Right lobe of liver (tissue), 6 donors: Measurements from ENCODE around the gene BIVM. TPM values are rescaled to one million over a fixed set of nuclear protein-coding genes. Genes with fewer than 3 reads are reported as not detected.
"Not testable (repeated sequence)": the region's sequence is repeated elsewhere in the genome, so short reads cannot be mapped to it uniquely, and the experiment has no call there.

ENCODE experiments used
- ATAC-seq, 4 donors: fragments of 200-7000 bp; cut with Tn5 transposase; one replicate each; pipeline ENCODE4 v1.9.1; 2020; ENCODE audit warnings: mild to moderate bottlenecking in 4 of 4, moderate library complexity in 4 of 4
- DNase-seq, 3 donors: peaks; one replicate each; pipeline ENCODE4 v3.0.0-alpha.2; 2020
- H3K27ac ChIP-seq, 3 donors: fragments of 200-600 bp; one replicate each; pipeline ENCODE4 v1.8.0; 2022
- H3K27me3 ChIP-seq, 2 donors: fragments of 200-600 bp; one replicate each; pipeline ENCODE4 v1.8.0; 2022
- H3K36me3 ChIP-seq, 4 donors: fragments of 200-600 bp; sonication (generic) in 1 of 4; one replicate each; pipeline versions ENCODE4 v1.5.1 to v1.8.0; 2017 to 2022; ENCODE audit warnings: control low read depth in 1 of 4
- H3K4me1 ChIP-seq, 4 donors: fragments of 200-600 bp; sonication (generic) in 1 of 4; one replicate each; pipeline versions ENCODE4 v1.5.1 to v1.8.0; 2017 to 2022; ENCODE audit warnings: control low read depth in 1 of 4
- H3K4me3 ChIP-seq, 3 donors: fragments of 200-600 bp; one replicate each; pipeline ENCODE4 v1.8.0; 2022
- H3K9me3 ChIP-seq, 4 donors: fragments of 200-600 bp; sonication (generic) in 1 of 4; one replicate each; pipeline versions ENCODE4 v1.5.1 to v1.8.0; 2017 to 2022; ENCODE audit warnings: control low read depth in 1 of 4
- CTCF ChIP-seq, 4 donors: fragments of 200-600 bp in 3 of 4; fragments of 450-650 bp in 1 of 4; IDR thresholded peaks; one replicate each; pipeline versions ENCODE4 v1.5.1 to v1.8.0; 2016 to 2022; ENCODE audit warnings: antibody characterized with exemption in 4 of 4, mild to moderate bottlenecking in 2 of 4
- POLR2A ChIP-seq: fragments of 450-650 bp; IDR thresholded peaks from one replicate; pipeline ENCODE4 v1.6.1; 2017; ENCODE audit warnings: antibody characterized with exemption, mild to moderate bottlenecking
- WGBS: methylation state at CpG from one replicate; pipeline ENCODE4 v1.1.6; 2018; ENCODE audit warnings: low coverage, low lambda C conversion rate; ENCODE audit not compliant: insufficient coverage; ENCODE audit errors: missing lambda C conversion rate; 5-methylcytosine and 5-hydroxymethylcytosine counted together
- intact Hi-C, 2 donors: fragments of 100-400 bp; cut with DNase I; formaldehyde crosslinking; loops; one replicate each; pipeline versions ENCODE4 v1.11.2 to v1.14.1; 2022
- total RNA-seq, 6 experiments: library from RNA; depleted of rRNA in 2 of 6; stranded (reverse); fragments of >200 nt in 2 of 6; fragmentation: NEBNext Ultra II Directional in 3 of 6; extraction: Animal tissue kit (Norgen Biotek cat#: 25700) in 3 of 6; gene quantifications; one replicate each; pipeline versions ENCODE4 v1.1.0 to v1.2.4, GENCODE V29; 2016 to 2023
- donor health status: DM: no; HTN: yes; CAD: no.
- donor health status: DM: no; HTN: no; CAD: no.
- donor health status: DM: no; HTN: no; CAD: no.
- donor health status: DM: no; HTN: yes; CAD: no.
- donor health status: DM: no; HTN: yes; CAD: no.

BIVM gene
- total RNA-seq, 6 experiments from 2014 or later = 12.0 to 19.4 (median 16.8) TPM

GRCh38 chr13:102774591-102775520, 24.1 kb upstream of the BIVM start:
- Histone ChIP-seq H3K4me3 (no peak overlapping the region), H3K4me1 (peaks cover 0 to 20% (median 6%) of the 10 kb centered on the region in 4 donors), H3K9me3 (no peaks in the 10 kb centered on the region), H3K27me3 (no peaks in the 10 kb centered on the region), H3K36me3 (no peaks in the 10 kb centered on the region), H3K27ac (no peak overlapping the region)
- DNase-seq = no peak
- intact Hi-C loops = no loop called here
- TF ChIP-seq POLR2A = no peak
- TF ChIP-seq CTCF (IDR thresholded peaks at IDR 0.05) = no peak
- WGBS = 87% methylated on average over 14 of the region's 14 CpGs
- ATAC-seq = no peak

- no peak overlapping the region for H3K27ac ChIP-seq
- WGBS = 63% methylated on average over 2 of the region's 2 CpGs
- no peaks in the 10 kb centered on the region for H3K27me3 ChIP-seq
- no peak for TF ChIP-seq POLR2A
- no peak overlapping the region for H3K4me3 ChIP-seq
- no peaks in the 10 kb centered on the region for H3K36me3 ChIP-seq
- no peaks in the 10 kb centered on the region for H3K9me3 ChIP-seq
- peaks cover 0 to 13% (median 3%) of the 10 kb centered on the region in 4 donors for H3K4me1 ChIP-seq
- ATAC-seq (no peak), DNase-seq (no peak)
- intact Hi-C loops = no loop called here
Measured at GRCh38 chr13:102776271-102776670, 22.6 kb upstream of the BIVM start.

- no peak overlapping the region for H3K27ac ChIP-seq
- no peak for DNase-seq
- no peaks in the 10 kb centered on the region for H3K4me1 ChIP-seq
- H3K4me3 ChIP-seq = no peak overlapping the region
- H3K27me3 ChIP-seq = no peaks in the 10 kb centered on the region
- no peak for ATAC-seq
- 91% methylated on average over 3 of the region's 3 CpGs for WGBS
- H3K36me3 ChIP-seq = no peaks in the 10 kb centered on the region
- no peaks in the 10 kb centered on the region for H3K9me3 ChIP-seq
- TF ChIP-seq CTCF (IDR thresholded peaks at IDR 0.05) = no peak
- TF ChIP-seq POLR2A = no peak
- intact Hi-C loops = no loop called here
Measured at GRCh38 chr13:102777736-102778135, 21.2 kb upstream of the BIVM start.

GRCh38 chr13:102779436-102780159, 19.3 kb upstream of the BIVM start:
- TF ChIP-seq POLR2A (no peak), CTCF (IDR thresholded peaks at IDR 0.05) (no peak)
- intact Hi-C loops = no loop called here
- no peak overlapping the region for H3K27ac ChIP-seq
- DNase-seq (no peak), ATAC-seq (no peak)
- H3K4me1 ChIP-seq = peaks cover 0 to 9% (median 4%) of the 10 kb centered on the region in 4 donors
- no peak overlapping the region for H3K4me3 ChIP-seq
- no peaks in the 10 kb centered on the region for H3K9me3 ChIP-seq
- H3K36me3 ChIP-seq = no peaks in the 10 kb centered on the region
- no peaks in the 10 kb centered on the region for H3K27me3 ChIP-seq
- WGBS = 45% methylated on average over 5 of the region's 5 CpGs

GRCh38 chr13:102780656-102781055, 18.3 kb upstream of the BIVM start:
- intact Hi-C loops, H3K9me3 ChIP-seq, H3K36me3 ChIP-seq, H3K27me3 ChIP-seq, H3K27ac ChIP-seq, H3K4me3 ChIP-seq, DNase-seq, ATAC-seq: not testable (repeated sequence)
- peaks cover 0 to 14% (median 7%) of the 10 kb centered on the region in 4 donors for H3K4me1 ChIP-seq
- WGBS = 85% methylated on average over 4 of the region's 4 CpGs
